Neuronal stem cell (in vitro differentiated cells): Measurements from ENCODE around the gene TRMU.

Experiments
- DNase-seq: peaks from one replicate; pipeline ENCODE4 v3.0.0-alpha.2; 2013; ENCODE audit warnings: low spot score
- H2AFZ ChIP-seq: one replicate; pipeline ENCODE4 v1.6.1; 2013; ENCODE audit warnings: mild to moderate bottlenecking, low read length, inconsistent platforms
- H2AK5ac ChIP-seq: 2 replicates; pipeline ENCODE4 v1.6.1; 2013; ENCODE audit warnings: low read depth, mild to moderate bottlenecking, inconsistent platforms, low read length, moderate library complexity, mixed read lengths
- H2BK120ac ChIP-seq: 2 replicates; pipeline ENCODE4 v1.6.1; 2013; ENCODE audit warnings: low read depth, mild to moderate bottlenecking, inconsistent platforms, low read length, moderate library complexity, mixed read lengths
- H2BK12ac ChIP-seq: one replicate; pipeline ENCODE4 v1.6.1; 2013; ENCODE audit warnings: low read length, inconsistent platforms
- H2BK15ac ChIP-seq: 2 replicates; pipeline ENCODE4 v1.6.1; 2013; ENCODE audit warnings: mild to moderate bottlenecking, low read length, inconsistent platforms, mixed read lengths
- H2BK5ac ChIP-seq: one replicate; pipeline ENCODE4 v1.6.1; 2013; ENCODE audit warnings: inconsistent platforms, mild to moderate bottlenecking, low read length, moderate library complexity
- H3K14ac ChIP-seq: one replicate; pipeline ENCODE4 v1.6.1; 2013; ENCODE audit warnings: low read length, inconsistent platforms
- H3K18ac ChIP-seq: 2 replicates; pipeline ENCODE4 v1.6.1; 2013; ENCODE audit warnings: low read length, inconsistent platforms
- H3K23ac ChIP-seq: 2 replicates; pipeline ENCODE4 v1.6.1; 2013; ENCODE audit warnings: low read depth, mild to moderate bottlenecking, mixed read lengths, low read length, inconsistent platforms; ENCODE audit not compliant: poor library complexity
- H3K27ac ChIP-seq: replicated peaks from 3 replicates; pipeline ENCODE4 v1.5.1; 2013; ENCODE audit warnings: low read length, inconsistent platforms
- H3K27me3 ChIP-seq, 3 experiments: 2 replicates each; pipeline ENCODE4 v1.6.1; 2013; ENCODE audit warnings: low read length in 3 of 3, mild to moderate bottlenecking in 2 of 3, inconsistent platforms in 1 of 3, low read depth in 1 of 3, mixed read lengths in 1 of 3, moderate library complexity in 1 of 3; ENCODE audit not compliant: control insufficient read depth in 3 of 3, insufficient read depth in 3 of 3
- H3K36me3 ChIP-seq, 2 donors: replicated peaks in 1 of 2; 2 replicates each; pipeline ENCODE4 v1.6.1; 2013; ENCODE audit warnings: low read length in 2 of 2; ENCODE audit not compliant: control insufficient read depth in 2 of 2, insufficient read depth in 2 of 2
- H3K4ac ChIP-seq: 2 replicates; pipeline ENCODE4 v1.6.1; 2013; ENCODE audit warnings: inconsistent platforms, mild to moderate bottlenecking, low read length, moderate library complexity
- H3K4me1 ChIP-seq, 2 donors: 1 replicate in 1 of 2; 2 replicates in 1 of 2; pipeline ENCODE4 v1.6.1; 2013; ENCODE audit warnings: low read length in 2 of 2, low read depth in 1 of 2; ENCODE audit not compliant: control insufficient read depth in 2 of 2, insufficient read depth in 1 of 2
- H3K4me2 ChIP-seq: one replicate; pipeline ENCODE4 v1.6.1; 2013; ENCODE audit warnings: mild to moderate bottlenecking, low read length, inconsistent platforms; ENCODE audit not compliant: insufficient read depth, poor library complexity, severe bottlenecking
- H3K4me3 ChIP-seq, 2 donors: 2 replicates each; pipeline ENCODE4 v1.5.1; 2013; ENCODE audit warnings: low read length in 2 of 2, mild to moderate bottlenecking in 2 of 2, inconsistent platforms in 1 of 2, moderate library complexity in 1 of 2
- H3K79me1 ChIP-seq: one replicate; pipeline ENCODE4 v1.6.1; 2013; ENCODE audit warnings: low read depth, mild to moderate bottlenecking, inconsistent platforms, low read length, moderate library complexity
- H3K9ac ChIP-seq: one replicate; pipeline ENCODE4 v1.6.1; 2013; ENCODE audit warnings: mild to moderate bottlenecking, low read depth, low read length, inconsistent platforms; ENCODE audit not compliant: poor library complexity
- H3K9me3 ChIP-seq, 2 donors: replicated peaks in 1 of 2; 2 replicates each; pipeline versions ENCODE3 to v1.6.1; 2013; ENCODE audit warnings: low read length in 2 of 2, mild to moderate bottlenecking in 2 of 2, inconsistent platforms in 1 of 2, low read depth in 1 of 2, mixed read lengths in 1 of 2, moderate library complexity in 1 of 2; ENCODE audit not compliant: control insufficient read depth in 2 of 2, insufficient read depth in 1 of 2
- H4K8ac ChIP-seq: one replicate; pipeline ENCODE4 v1.6.1; 2013; ENCODE audit warnings: low read depth, mild to moderate bottlenecking, inconsistent platforms, low read length, moderate library complexity
- H4K91ac ChIP-seq: one replicate; pipeline ENCODE4 v1.6.1; 2013; ENCODE audit warnings: low read length, low read depth, mild to moderate bottlenecking, inconsistent platforms; ENCODE audit not compliant: poor library complexity
- WGBS, 2 donors: extraction: QIAGEN DNeasy Blood & Tissue Kit; methylation state at CpG; one replicate each; pipeline ENCODE4 v1.1.7; 2013; ENCODE audit warnings: missing lambda C conversion rate in 2 of 2, mixed read lengths in 1 of 2; ENCODE audit not compliant: insufficient read length in 2 of 2, insufficient replicate concordance in 1 of 2; ENCODE audit errors: extremely low coverage in 2 of 2; 5-methylcytosine and 5-hydroxymethylcytosine counted together

TRMU gene

DNA sequence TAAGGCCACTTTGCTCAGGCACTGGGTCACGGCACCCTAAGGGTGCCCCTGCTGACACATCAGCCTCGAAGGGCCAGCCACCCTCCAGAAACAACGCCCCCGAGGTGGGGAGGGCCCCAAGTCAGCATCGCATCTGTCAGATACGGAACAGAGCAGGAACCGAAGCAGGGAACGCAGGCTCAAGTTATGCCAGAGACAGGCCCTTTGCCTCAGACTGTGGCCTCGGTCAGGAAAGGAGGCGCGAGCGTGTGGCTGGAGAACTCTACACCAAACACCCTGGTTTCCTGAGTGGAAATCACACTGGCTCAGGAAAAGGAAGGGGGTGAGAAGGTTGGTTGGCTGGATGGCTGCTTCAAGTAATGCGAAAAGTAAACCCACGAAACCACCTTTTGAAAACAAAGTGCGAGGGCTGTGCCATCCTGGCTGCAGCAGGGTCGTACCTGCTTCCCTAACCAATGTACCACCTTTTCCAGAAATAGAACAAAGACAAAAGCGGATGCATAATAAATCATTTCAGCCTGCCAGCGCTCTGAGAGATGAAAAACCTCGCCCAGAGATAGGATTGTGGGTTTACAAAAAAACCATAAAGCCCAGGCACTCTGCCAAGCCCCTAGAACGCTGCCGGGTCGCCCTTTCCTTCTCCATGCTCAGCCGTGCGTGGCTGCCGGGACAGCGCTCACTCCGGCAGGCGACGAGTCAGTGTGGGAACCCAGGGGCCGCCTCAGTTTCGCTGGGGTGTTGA lies 38.6 kb downstream of the TRMU start:
- Histone ChIP-seq H3K79me1 (peaks cover 2% of the 10 kb centered on the region), H2BK12ac (no peak overlapping the region), H3K4ac (no peak overlapping the region), H4K91ac (no peak overlapping the region), H3K9ac (no peak overlapping the region), H3K23ac (no peak overlapping the region), H2BK120ac (no peak overlapping the region), H3K36me3 (peaks cover 0 to 31% of the 10 kb centered on the region in 2 donors), H2BK15ac (no peak overlapping the region), H3K4me3 (no peak overlapping the region), H3K27me3 (peaks cover 0 to 8% (median 0%) of the 10 kb centered on the region in 3 experiments), H3K14ac (no peak overlapping the region), H3K4me2 (no peak overlapping the region), H2AK5ac (no peak overlapping the region), H4K8ac (no peak overlapping the region), H2BK5ac (no peak overlapping the region), H3K27ac (no peak overlapping the region), H3K4me1 (peaks cover 23 to 24% of the 10 kb centered on the region in 2 donors), H3K18ac (no peak overlapping the region), H2AFZ (no peak overlapping the region), H3K9me3 (peaks cover 9 to 15% of the 10 kb centered on the region in 2 donors)
- DNase-seq: no peak
- no CpG with 5 or more reads among the region's 31 CpGs for WGBS, 2 donors

DNA sequence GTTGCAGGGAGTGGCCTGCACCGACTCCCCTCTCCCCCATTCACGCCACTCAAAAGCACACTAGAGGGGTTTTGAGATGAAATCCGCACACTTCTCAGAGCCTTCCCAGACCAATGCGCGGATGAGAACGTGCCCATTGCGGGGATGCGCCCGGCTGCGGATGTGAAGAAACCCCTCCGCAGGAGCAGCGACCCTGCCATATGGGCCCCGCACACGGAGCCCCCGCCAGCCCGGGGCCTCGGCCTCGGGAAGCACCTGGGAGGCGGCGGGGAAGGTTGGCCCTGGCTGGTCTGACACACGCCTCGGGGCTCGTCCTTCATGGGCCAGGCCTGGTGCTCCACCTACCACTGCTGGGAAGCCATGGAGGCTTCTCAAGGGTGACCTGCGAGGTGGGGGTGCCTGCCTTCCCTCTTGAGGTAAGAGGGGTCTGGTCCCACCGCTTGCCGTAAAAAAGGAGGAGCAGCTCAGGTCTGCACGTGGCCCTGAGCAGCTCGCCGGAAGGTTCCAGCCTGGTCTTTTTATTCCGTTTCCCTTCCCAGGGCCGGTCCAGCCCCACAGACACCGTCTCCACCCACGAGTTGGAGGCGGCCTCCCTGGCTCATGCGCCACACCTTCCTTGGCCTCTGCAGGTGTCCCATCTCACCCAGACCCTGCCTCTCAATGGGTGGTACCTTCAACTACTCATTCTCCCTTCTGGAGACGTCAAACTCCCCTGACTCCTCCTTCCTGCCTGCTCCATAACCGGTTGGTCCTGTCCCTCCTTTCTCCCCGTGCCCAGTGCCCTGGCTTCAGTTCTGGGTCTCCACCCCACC lies 39.4 kb downstream of the TRMU start:
- H3K18ac ChIP-seq: peak overlapping the region; percentile 78
- no peak overlapping the region for H3K4me2 ChIP-seq
- no peak overlapping the region for H4K8ac ChIP-seq
- no peak overlapping the region for H3K4me3 ChIP-seq
- peak overlapping the region; percentile 40 for H3K14ac ChIP-seq
- no peak for DNase-seq
- H3K4me1 ChIP-seq: peaks cover 30 to 32% of the 10 kb centered on the region in 2 donors
- no peak overlapping the region for H3K4ac ChIP-seq
- H2BK15ac ChIP-seq: no peak overlapping the region
- no CpG with 5 or more reads among the region's 38 CpGs for WGBS, 2 donors
- H3K27me3 ChIP-seq: peaks cover 0 to 16% (median 0%) of the 10 kb centered on the region in 3 experiments
- H2BK5ac ChIP-seq: no peak overlapping the region
- H3K79me1 ChIP-seq: peaks cover 2% of the 10 kb centered on the region
- no peak overlapping the region for H2AFZ ChIP-seq
- no peak overlapping the region for H2AK5ac ChIP-seq
- no peak overlapping the region for H2BK12ac ChIP-seq
- no peak overlapping the region for H4K91ac ChIP-seq
- no peak overlapping the region for H2BK120ac ChIP-seq
- H3K9ac ChIP-seq: no peak overlapping the region
- H3K27ac ChIP-seq: no peak overlapping the region
- H3K36me3 ChIP-seq: peaks cover 0 to 31% of the 10 kb centered on the region in 2 donors
- peaks cover 9 to 15% of the 10 kb centered on the region in 2 donors for H3K9me3 ChIP-seq
- no peak overlapping the region for H3K23ac ChIP-seq

DNA sequence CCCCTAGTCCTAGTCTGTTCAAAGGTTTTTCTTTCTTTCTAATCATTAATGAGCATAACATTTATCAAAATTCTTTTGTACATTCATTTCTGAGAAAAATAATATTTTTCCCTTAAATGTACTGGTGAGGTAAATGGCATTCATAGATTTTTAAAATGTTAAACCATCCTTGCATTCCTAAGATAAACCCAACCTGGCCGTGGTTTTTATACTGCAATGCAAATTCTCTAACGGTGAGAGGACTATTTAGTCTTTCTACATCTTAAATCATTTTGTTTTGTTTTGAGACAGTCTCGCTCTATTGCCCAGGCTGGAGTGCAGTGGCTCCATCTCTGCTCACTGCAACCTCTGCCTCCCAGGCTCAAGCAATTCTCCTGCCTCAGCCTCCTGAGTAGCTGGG lies 40.6 kb downstream of the TRMU start:
- Histone ChIP-seq H3K79me1 (peaks cover 2% of the 10 kb centered on the region), H4K8ac (no peak overlapping the region), H3K4me3 (no peak overlapping the region), H2BK5ac (no peak overlapping the region), H2AFZ (no peak overlapping the region), H3K9ac (no peak overlapping the region), H3K27ac (no peak overlapping the region), H3K9me3 (peaks cover 9 to 15% of the 10 kb centered on the region in 2 donors), H3K36me3 (peaks cover 0 to 43% of the 10 kb centered on the region in 2 donors), H2BK120ac (no peak overlapping the region), H2BK15ac (no peak overlapping the region), H4K91ac (no peak overlapping the region), H3K14ac (no peak overlapping the region), H3K23ac (no peak overlapping the region), H3K27me3 (peaks cover 0 to 21% (median 0%) of the 10 kb centered on the region in 3 experiments), H3K4me1 (peaks cover 32 to 34% of the 10 kb centered on the region in 2 donors), H2AK5ac (no peak overlapping the region), H3K18ac (no peak overlapping the region), H2BK12ac (no peak overlapping the region), H3K4ac (no peak overlapping the region), H3K4me2 (no peak overlapping the region)
- WGBS, 2 donors: no CpG with 5 or more reads among the region's 3 CpGs
- no peak for DNase-seq
